CD14-positive monocyte (primary cell): ENCODE data around the gene DEFB126. TPM values are rescaled to one million over a fixed set of nuclear protein-coding genes. Genes with fewer than 3 reads are reported as not detected.

Experiments used
- DNase-seq, 3 donors: peaks; one replicate each; pipeline ENCODE4 v3.0.0-alpha.2; 2011 to 2022
- H2AFZ ChIP-seq: 2 replicates; pipeline ENCODE4 v1.6.0; 2012; ENCODE audit warnings: mild to moderate bottlenecking, low read depth, low read length, inconsistent platforms; ENCODE audit not compliant: insufficient read depth, poor library complexity, severe bottlenecking
- H3K27ac ChIP-seq, 2 donors: 1 replicate in 1 of 2; 2 replicates in 1 of 2; pipeline ENCODE4 v1.5.1; 2012 to 2013; ENCODE audit warnings: low read length in 2 of 2, control low read depth in 1 of 2, inconsistent platforms in 1 of 2, low read depth in 1 of 2, mild to moderate bottlenecking in 1 of 2
- H3K27me3 ChIP-seq, 2 donors: one replicate each; pipeline versions ENCODE4 v1.6.0 to v1.6.1; 2011 to 2013; ENCODE audit warnings: low read length in 2 of 2; ENCODE audit not compliant: control insufficient read depth in 2 of 2, insufficient read depth in 2 of 2
- H3K36me3 ChIP-seq, 2 donors: replicated peaks in 1 of 2; 1 replicate in 1 of 2; 2 replicates in 1 of 2; pipeline versions ENCODE4 v1.5.1 to v1.6.1; 2012 to 2013; ENCODE audit warnings: low read length in 2 of 2, control low read depth in 1 of 2, inconsistent platforms in 1 of 2, mild to moderate bottlenecking in 1 of 2; ENCODE audit not compliant: insufficient read depth in 2 of 2, control insufficient read depth in 1 of 2
- H3K4me1 ChIP-seq, 2 donors: 1 replicate in 1 of 2; 2 replicates in 1 of 2; pipeline versions ENCODE4 v1.5.1 to v1.6.1; 2012 to 2013; ENCODE audit warnings: low read length in 2 of 2, control low read depth in 1 of 2, inconsistent platforms in 1 of 2, mild to moderate bottlenecking in 1 of 2, moderate library complexity in 1 of 2; ENCODE audit not compliant: insufficient read depth in 2 of 2, control insufficient read depth in 1 of 2
- H3K4me2 ChIP-seq: replicated peaks from 2 replicates; pipeline ENCODE3; 2012; ENCODE audit warnings: low read length, moderate library complexity, mild to moderate bottlenecking; ENCODE audit not compliant: poor library complexity, severe bottlenecking; ENCODE audit errors: extremely low read depth
- H3K4me3 ChIP-seq, 3 experiments: fragments of 200-600 bp in 1 of 3; sonication (generic) in 1 of 3; replicated peaks in 1 of 3; 1 replicate in 2 of 3; 2 replicates in 1 of 3; pipeline ENCODE4 v1.5.1; 2011 to 2013; ENCODE audit warnings: low read length in 3 of 3, mild to moderate bottlenecking in 3 of 3, control low read depth in 2 of 3, low read depth in 2 of 3, inconsistent platforms in 1 of 3, moderate library complexity in 1 of 3
- H3K79me2 ChIP-seq: 2 replicates; pipeline ENCODE4 v1.6.0; 2012; ENCODE audit warnings: mild to moderate bottlenecking, control low read depth, inconsistent platforms, low read length, moderate library complexity; ENCODE audit not compliant: insufficient read depth
- H3K9ac ChIP-seq: 2 replicates; pipeline ENCODE4 v1.6.0; 2017; ENCODE audit warnings: low read length, mild to moderate bottlenecking; ENCODE audit not compliant: insufficient read depth, poor library complexity, severe bottlenecking
- H3K9me3 ChIP-seq, 2 donors: replicated peaks in 1 of 2; 1 replicate in 1 of 2; 2 replicates in 1 of 2; pipeline versions ENCODE4 v1.5.1 to v1.6.1; 2012 to 2013; ENCODE audit warnings: low read length in 2 of 2, control low read depth in 1 of 2; ENCODE audit not compliant: control insufficient read depth in 1 of 2, insufficient read depth in 1 of 2
- H4K20me1 ChIP-seq: 2 replicates; pipeline ENCODE4 v1.6.0; 2012; ENCODE audit warnings: mild to moderate bottlenecking, low read length, control low read depth, moderate library complexity; ENCODE audit not compliant: insufficient read depth
- H3K27ac Mint-ChIP-seq, 7 donors: one replicate each; pipeline ENCODE4 v1.8.0; 2020; ENCODE audit warnings: mild to moderate bottlenecking in 7 of 7, mixed read lengths in 7 of 7, moderate library complexity in 6 of 7, inconsistent platforms in 2 of 7
- H3K27me3 Mint-ChIP-seq, 3 donors: one replicate each; pipeline ENCODE4 v1.8.0; 2021 to 2022; ENCODE audit warnings: low read depth in 3 of 3, mild to moderate bottlenecking in 3 of 3, mixed read lengths in 3 of 3, moderate library complexity in 3 of 3, inconsistent platforms in 1 of 3
- H3K36me3 Mint-ChIP-seq, 2 donors: one replicate each; pipeline ENCODE4 v1.8.0; 2020; ENCODE audit warnings: mixed read lengths in 2 of 2, inconsistent platforms in 1 of 2, mild to moderate bottlenecking in 1 of 2
- H3K4me1 Mint-ChIP-seq: one replicate; pipeline ENCODE4 v1.8.0; 2020; ENCODE audit warnings: mild to moderate bottlenecking, mixed read lengths
- H3K4me3 Mint-ChIP-seq, 2 donors: one replicate each; pipeline ENCODE4 v1.8.0; 2020; ENCODE audit warnings: mild to moderate bottlenecking in 2 of 2, mixed read lengths in 2 of 2, moderate library complexity in 1 of 2
- H3K9me3 Mint-ChIP-seq, 7 donors: one replicate each; pipeline ENCODE4 v1.8.0; 2020 to 2022; ENCODE audit warnings: mixed read lengths in 7 of 7, mild to moderate bottlenecking in 6 of 7, moderate library complexity in 6 of 7, inconsistent platforms in 2 of 7
- CTCF ChIP-seq: fragments of 200-600 bp; IDR thresholded peaks from one replicate; pipeline ENCODE4 v1.8.0; 2022; ENCODE audit warnings: antibody characterized with exemption, mild to moderate bottlenecking
- WGBS: methylation state at CpG from one replicate; pipeline ENCODE4 v1.1.5; 2013; ENCODE audit warnings: missing lambda C conversion rate; ENCODE audit not compliant: insufficient coverage; 5-methylcytosine and 5-hydroxymethylcytosine counted together
- intact Hi-C, 2 donors: fragments of 100-400 bp; cut with micrococcal nuclease; formaldehyde crosslinking; loops; one replicate each; pipeline versions ENCODE4 v1.15.0 to v1.15.1; 2023
- polyA plus RNA-seq, 3 donors: library from polyadenylated mRNA; depleted of rRNA in 1 of 3; unstranded in 2 of 3; stranded (reverse) in 1 of 3; fragments of 300-500 nt in 2 of 3; fragments of >200 nt in 1 of 3; fragmentation: Illumina TruSeq in 2 of 3; gene quantifications; 1 replicate in 2 of 3; 2 replicates in 1 of 3; pipeline ENCODE4 v1.2.3, GENCODE V29; 2012 to 2021

The DEFB126 gene
- polyA plus RNA-seq, 3 donors, result not detected

- Histone ChIP-seq H3K4me1 (no peaks in the 10 kb centered on the region), H3K4me3 (no peak overlapping the region), H3K79me2 (no peaks in the 10 kb centered on the region), H3K27ac (no peak overlapping the region), H3K9ac (no peak overlapping the region), H2AFZ (no peak overlapping the region), H3K27me3 (peaks cover 2 to 3% of the 10 kb centered on the region in 2 donors), H3K4me2 (no peak overlapping the region), H4K20me1 (no peaks in the 10 kb centered on the region), H3K9me3 (peaks cover 0 to 3% of the 10 kb centered on the region in 2 donors), H3K36me3 (no peaks in the 10 kb centered on the region)
- Mint-ChIP-seq H3K4me1 (no peaks in the 10 kb centered on the region), H3K4me3 (no peak overlapping the region), H3K27ac (no peak overlapping the region), H3K27me3 (peaks cover 10 to 31% (median 25%) of the 10 kb centered on the region in 3 donors), H3K36me3 (no peaks in the 10 kb centered on the region), H3K9me3 (peaks cover 3 to 13% (median 7%) of the 10 kb centered on the region in 7 donors)
- intact Hi-C loops, result no loop called here
- DNase-seq, result no peak
- TF ChIP-seq CTCF, result no peak
Measured at GRCh38 chr20:101975-102374, 40.4 kb upstream of the DEFB126 start.

GRCh38 chr20:103456-103855, 38.9 kb upstream of the DEFB126 start:
- Histone ChIP-seq H3K27me3 (peaks cover 3 to 5% of the 10 kb centered on the region in 2 donors), H3K27ac (no peak overlapping the region), H3K9ac (no peak overlapping the region), H3K4me2 (no peak overlapping the region), H3K36me3 (no peaks in the 10 kb centered on the region), H4K20me1 (no peaks in the 10 kb centered on the region), H2AFZ (no peak overlapping the region), H3K9me3 (no peaks in the 10 kb centered on the region), H3K79me2 (no peaks in the 10 kb centered on the region), H3K4me1 (no peaks in the 10 kb centered on the region), H3K4me3 (no peak overlapping the region)
- Mint-ChIP-seq H3K4me1 (no peaks in the 10 kb centered on the region), H3K27ac (no peak overlapping the region), H3K9me3 (peaks cover 0 to 3% (median 0%) of the 10 kb centered on the region in 7 donors), H3K36me3 (no peaks in the 10 kb centered on the region), H3K27me3 (peaks cover 20 to 32% (median 25%) of the 10 kb centered on the region in 3 donors), H3K4me3 (no peak overlapping the region)
- 96% methylated on average over 5 of the region's 5 CpGs for WGBS
- no peak for DNase-seq
- intact Hi-C loops, result no loop called here
- TF ChIP-seq CTCF, result no peak
